ENCODE results near the gene TAS2R19. TPM values are rescaled to one million over a fixed set of nuclear protein-coding genes. Genes with fewer than 3 reads are reported as not detected.

TAS2R19 gene
- total RNA-seq, 2 experiments from 2014 or later = 1.8 to 2.0 TPM

Other genes with a start within 250 kb of the TAS2R19 start
- gene TAS2R7, start 220.0 kb downstream of the TAS2R19 start, total RNA-seq = not detected
- not detected for gene TAS2R8, start 215.3 kb downstream of the TAS2R19 start, total RNA-seq
- not detected for gene TAS2R9, start 212.5 kb downstream of the TAS2R19 start, total RNA-seq
- under 1 TPM in 1 of 2 experiments, not detected in 1; 0.29 TPM for gene TAS2R10, start 196.3 kb downstream of the TAS2R19 start, total RNA-seq
- 1 to 10 TPM; 1.3 to 2.2 TPM for gene PRR4, start 173.1 kb downstream of the TAS2R19 start, total RNA-seq
- 10 to 100 TPM; 13.5 to 23.0 TPM for gene PRH1, start 138.4 kb downstream of the TAS2R19 start, total RNA-seq
- 1 to 10 TPM in 1 of 2 experiments, under 1 TPM in 1; 0.45 to 1.3 TPM for gene TAS2R13, start 113.1 kb downstream of the TAS2R19 start, total RNA-seq
- under 1 TPM in 1 of 2 experiments, not detected in 1; 0.76 TPM for gene PRH2, start 93.4 kb downstream of the TAS2R19 start, total RNA-seq
- 1 to 10 TPM; 1.5 to 1.8 TPM for gene TAS2R14, start 83.4 kb downstream of the TAS2R19 start, total RNA-seq
- 1 to 10 TPM in 1 of 2 experiments, under 1 TPM in 1; 0.89 to 1.1 TPM for gene TAS2R50, start 35.7 kb downstream of the TAS2R19 start, total RNA-seq
- 1 to 10 TPM; 1.5 to 2.0 TPM for gene TAS2R20, start 24.3 kb downstream of the TAS2R19 start, total RNA-seq
- 1 to 10 TPM; 2.0 to 5.2 TPM for gene TAS2R31, start 8.8 kb upstream of the TAS2R19 start, total RNA-seq
- gene TAS2R46, start 39.7 kb upstream of the TAS2R19 start, total RNA-seq = 1 to 10 TPM in 1 of 2 experiments, under 1 TPM in 1; 0.73 to 1.1 TPM
- under 1 TPM; 0.28 to 0.53 TPM for gene TAS2R43, start 69.7 kb upstream of the TAS2R19 start, total RNA-seq
- 1 to 10 TPM; 2.1 to 3.4 TPM for gene TAS2R30, start 112.0 kb upstream of the TAS2R19 start, total RNA-seq
- gene SMIM10L1, start 148.6 kb upstream of the TAS2R19 start, total RNA-seq = 1 to 10 TPM; 8.8 to 9.0 TPM
- gene TAS2R42, start 164.3 kb upstream of the TAS2R19 start, total RNA-seq = not detected
- not detected for gene PRB3, start 247.1 kb upstream of the TAS2R19 start, total RNA-seq

All from activated CD8-positive, alpha-beta memory T cell treated with anti-CD3 and anti-CD28 coated beads, Interleukin-2, amount 10 ng/mL, durations not matched to agents 7 days and 5 days (primary cell).